Type B pancreatic cell (in vitro differentiated cells): ENCODE data around the gene CLCN6. TPM values are rescaled to one million over a fixed set of nuclear protein-coding genes. Genes with fewer than 3 reads are reported as not detected.

ENCODE experiments used
- DNase-seq: peaks from one replicate; pipeline ENCODE4 v3.0.0; 2021; ENCODE audit warnings: mixed read lengths; ENCODE audit not compliant: unreplicated experiment; ENCODE audit errors: extremely low spot score
- H3K27ac Mint-ChIP-seq: 2 replicates; pipeline ENCODE4 v1.8.0; 2021; ENCODE audit warnings: mild to moderate bottlenecking, mixed read lengths
- H3K27me3 Mint-ChIP-seq: 2 replicates; pipeline ENCODE4 v1.8.0; 2021; ENCODE audit warnings: mixed read lengths
- H3K36me3 Mint-ChIP-seq: 2 replicates; pipeline ENCODE4 v1.8.0; 2021; ENCODE audit warnings: mixed read lengths
- H3K4me1 Mint-ChIP-seq: one replicate; pipeline ENCODE4 v1.8.0; 2021; ENCODE audit warnings: mixed read lengths; ENCODE audit not compliant: unreplicated experiment
- H3K4me3 Mint-ChIP-seq: 2 replicates; pipeline ENCODE4 v1.8.0; 2021; ENCODE audit warnings: mild to moderate bottlenecking, mixed read lengths
- H3K9me3 Mint-ChIP-seq: 2 replicates; pipeline ENCODE4 v1.8.0; 2021; ENCODE audit warnings: mixed read lengths
- total RNA-seq: library from RNA; stranded (reverse); gene quantifications from 2 replicates; pipeline ENCODE4 v1.2.1, GENCODE V29; 2021; ENCODE audit warnings: low replicate concordance
- TF ChIP-seq, protein P1 (sequence below): fragments of 200-600 bp; sonication (generic); conservative IDR thresholded peaks from 2 replicates; pipeline ENCODE4 v1.5.0; 2021; ENCODE audit warnings: antibody characterized with exemption, mild to moderate bottlenecking

Gene CLCN6
- total RNA-seq, 1 donor from 2014 or later = 31.1 TPM

GRCh38 chr1:11878081-11878890 is 72.3 kb downstream of the CLCN6 start:
- H3K4me1 Mint-ChIP-seq = peaks cover 15% of the 10 kb centered on the region
- H3K4me3 Mint-ChIP-seq = no peak overlapping the region
- H3K9me3 Mint-ChIP-seq = no peaks in the 10 kb centered on the region

DNA sequence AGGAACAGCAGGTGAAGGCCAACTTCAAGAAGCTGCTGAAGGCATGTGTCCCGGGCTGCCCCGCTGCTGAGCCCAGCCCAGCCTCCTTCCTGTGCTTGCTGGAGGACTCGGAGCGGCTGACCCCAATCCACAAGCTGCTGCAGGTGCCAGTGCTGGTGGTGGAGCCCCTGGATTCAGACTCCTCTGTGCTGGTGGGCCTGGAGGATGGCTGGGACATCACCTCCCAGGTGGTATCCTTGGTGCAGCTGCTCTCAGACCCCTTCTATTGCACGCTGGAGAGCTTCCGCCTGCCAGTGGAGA is 72.8 kb downstream of the CLCN6 start:
- no peak overlapping the region for H3K27ac Mint-ChIP-seq
- no peaks in the 10 kb centered on the region for H3K9me3 Mint-ChIP-seq
- H3K27me3 Mint-ChIP-seq = no peaks in the 10 kb centered on the region
- TF ChIP-seq, protein P1, sequence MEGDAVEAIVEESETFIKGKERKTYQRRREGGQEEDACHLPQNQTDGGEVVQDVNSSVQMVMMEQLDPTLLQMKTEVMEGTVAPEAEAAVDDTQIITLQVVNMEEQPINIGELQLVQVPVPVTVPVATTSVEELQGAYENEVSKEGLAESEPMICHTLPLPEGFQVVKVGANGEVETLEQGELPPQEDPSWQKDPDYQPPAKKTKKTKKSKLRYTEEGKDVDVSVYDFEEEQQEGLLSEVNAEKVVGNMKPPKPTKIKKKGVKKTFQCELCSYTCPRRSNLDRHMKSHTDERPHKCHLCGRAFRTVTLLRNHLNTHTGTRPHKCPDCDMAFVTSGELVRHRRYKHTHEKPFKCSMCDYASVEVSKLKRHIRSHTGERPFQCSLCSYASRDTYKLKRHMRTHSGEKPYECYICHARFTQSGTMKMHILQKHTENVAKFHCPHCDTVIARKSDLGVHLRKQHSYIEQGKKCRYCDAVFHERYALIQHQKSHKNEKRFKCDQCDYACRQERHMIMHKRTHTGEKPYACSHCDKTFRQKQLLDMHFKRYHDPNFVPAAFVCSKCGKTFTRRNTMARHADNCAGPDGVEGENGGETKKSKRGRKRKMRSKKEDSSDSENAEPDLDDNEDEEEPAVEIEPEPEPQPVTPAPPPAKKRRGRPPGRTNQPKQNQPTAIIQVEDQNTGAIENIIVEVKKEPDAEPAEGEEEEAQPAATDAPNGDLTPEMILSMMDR = no peak
- peaks cover 15% of the 10 kb centered on the region for H3K4me1 Mint-ChIP-seq
- no peaks in the 10 kb centered on the region for H3K36me3 Mint-ChIP-seq
- no peak overlapping the region for H3K4me3 Mint-ChIP-seq
- DNase-seq = no peak

More at GRCh38 chr1:11878081-11878890, 72.3 kb downstream of the CLCN6 start:
- DNase-seq = no peak
- H3K36me3 Mint-ChIP-seq = no peaks in the 10 kb centered on the region
- H3K27me3 Mint-ChIP-seq = peaks cover 3% of the 10 kb centered on the region
- no peak overlapping the region for H3K27ac Mint-ChIP-seq
- TF ChIP-seq, protein P1 = no peak

DNA sequence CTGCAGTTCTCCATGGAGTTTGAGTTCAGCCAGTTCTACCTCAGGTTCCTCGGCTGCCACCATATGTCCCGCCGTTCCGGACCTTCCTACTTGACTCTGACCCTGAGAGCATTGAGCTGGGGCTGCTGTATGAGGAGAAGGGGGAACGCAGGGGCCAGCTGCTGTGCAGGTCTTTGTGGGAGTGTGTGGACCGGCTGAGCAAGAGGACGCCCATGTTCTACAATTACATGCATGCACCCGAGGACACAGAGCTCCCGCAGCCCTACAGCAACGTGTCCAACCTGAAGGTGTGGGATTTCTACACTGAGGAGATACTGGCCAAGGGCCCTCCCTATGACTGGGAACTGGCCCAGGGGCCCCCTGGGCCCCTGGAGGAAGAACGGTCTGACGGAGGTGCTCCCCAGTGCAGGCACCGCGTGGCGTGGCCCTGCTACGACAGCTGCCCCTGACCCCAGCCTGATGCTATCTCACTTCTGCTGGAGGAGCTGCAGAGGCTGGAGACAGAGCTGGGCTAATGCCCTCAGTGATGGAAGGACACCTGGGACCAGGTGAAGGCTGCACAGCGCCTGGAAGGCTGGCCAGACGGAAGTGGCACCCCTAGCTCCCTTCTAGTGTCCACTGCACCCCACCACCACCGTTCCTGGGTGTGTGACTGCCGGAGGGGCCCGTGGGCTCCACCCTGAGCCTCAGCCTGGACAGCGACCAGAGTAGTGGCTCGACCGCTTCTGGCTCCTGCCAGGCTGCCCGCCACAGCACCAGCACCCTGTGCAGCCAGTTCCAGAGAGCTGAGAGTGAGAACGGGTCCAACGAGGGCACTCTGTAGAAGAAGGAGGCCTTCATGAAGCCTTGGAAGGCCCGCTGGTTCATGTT is 73.6 kb downstream of the CLCN6 start:
- Mint-ChIP-seq H3K27ac (no peak overlapping the region), H3K4me1 (peaks cover 15% of the 10 kb centered on the region), H3K9me3 (no peaks in the 10 kb centered on the region), H3K4me3 (no peak overlapping the region), H3K36me3 (no peaks in the 10 kb centered on the region), H3K27me3 (no peaks in the 10 kb centered on the region)
- TF ChIP-seq, protein P1 = no peak
- DNase-seq = no peak

DNA sequence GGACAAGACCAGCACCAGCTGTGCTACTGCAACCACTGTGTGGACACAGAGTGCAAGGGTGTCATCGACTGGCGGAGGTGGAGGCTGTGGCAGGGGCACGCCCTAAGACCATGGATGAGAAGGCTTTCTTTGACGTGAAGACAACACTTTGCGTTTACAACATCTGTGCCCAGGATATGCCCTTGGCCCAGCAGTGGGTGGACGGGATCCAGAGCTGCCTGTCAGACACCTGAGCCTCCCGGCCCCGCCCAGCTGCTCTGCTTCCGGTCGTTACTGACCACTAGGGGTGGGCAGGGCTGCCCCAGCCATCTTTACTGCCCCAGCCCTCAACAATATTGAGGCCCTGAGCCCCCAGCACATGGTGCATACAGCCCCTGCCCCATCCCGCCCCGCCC is 74.2 kb downstream of the CLCN6 start:
- H3K27me3 Mint-ChIP-seq = no peaks in the 10 kb centered on the region
- H3K9me3 Mint-ChIP-seq = no peaks in the 10 kb centered on the region
- H3K27ac Mint-ChIP-seq = no peak overlapping the region
- no peaks in the 10 kb centered on the region for H3K36me3 Mint-ChIP-seq
- peaks cover 15% of the 10 kb centered on the region for H3K4me1 Mint-ChIP-seq
- no peak for DNase-seq
- H3K4me3 Mint-ChIP-seq = no peak overlapping the region
- TF ChIP-seq, protein P1 = no peak

GRCh38 chr1:11880911-11881748 is 75.1 kb downstream of the CLCN6 start:
- H3K36me3 Mint-ChIP-seq = no peaks in the 10 kb centered on the region
- TF ChIP-seq, protein P1 = no peak
- no peak overlapping the region for H3K4me3 Mint-ChIP-seq
- H3K27me3 Mint-ChIP-seq = no peaks in the 10 kb centered on the region
- H3K9me3 Mint-ChIP-seq = no peaks in the 10 kb centered on the region
- no peak for DNase-seq
- no peak overlapping the region for H3K27ac Mint-ChIP-seq
- peaks cover 15% of the 10 kb centered on the region for H3K4me1 Mint-ChIP-seq
